GM18951 (cell line): ENCODE results near the gene TSEN15.
"Not testable (repeated sequence)": the region's sequence is repeated elsewhere in the genome, so short reads cannot be mapped to it uniquely, and the experiment has no call there.

Source experiments
- POLR2A ChIP-seq: IDR thresholded peaks from 4 replicates; pipeline ENCODE4 v1.6.1; 2011; ENCODE audit warnings: mild to moderate bottlenecking; ENCODE audit not compliant: insufficient read length, insufficient read depth; ENCODE audit errors: extremely low read depth
- in situ Hi-C: fragments of 300-500 bp; cut with MboI; formaldehyde crosslinking; loops from one replicate; pipeline ENCODE4 v1.12.0; 2022; ENCODE audit warnings: low sequenced_read_pairs, mixed read lengths, inconsistent platforms; ENCODE audit not compliant: unreplicated experiment

TSEN15 gene

GRCh38 chr1:184078564-184079249 lies 27.2 kb downstream of the TSEN15 start:
- no peak for TF ChIP-seq POLR2A
- in situ Hi-C loops, result no loop called here

- TF ChIP-seq POLR2A, result no peak
- in situ Hi-C loops, result loop anchor here (10.0 kb wide), 1 partner anchor 144 kb away; no protein-coding TSS in a partner anchor
Measured at GRCh38 chr1:184080309-184080708, 28.8 kb downstream of the TSEN15 start.

GRCh38 chr1:184082541-184083415 lies 31.2 kb downstream of the TSEN15 start:
- TF ChIP-seq POLR2A, result no peak
- in situ Hi-C loops, result loop anchor here (10.0 kb wide), 1 partner anchor 142 kb away; no protein-coding TSS in a partner anchor

- in situ Hi-C loops, result loop anchor here (10.0 kb wide), 1 partner anchor 139 kb away; no protein-coding TSS in a partner anchor
- TF ChIP-seq POLR2A, result no peak
Measured at GRCh38 chr1:184085667-184086066, 34.1 kb downstream of the TSEN15 start.

- in situ Hi-C loops, result loop anchor here (10.0 kb wide), 1 partner anchor 137 kb away; no protein-coding TSS in a partner anchor
- no peak for TF ChIP-seq POLR2A
Measured at GRCh38 chr1:184088037-184088436, 36.5 kb downstream of the TSEN15 start.

- TF ChIP-seq POLR2A, result no peak
- in situ Hi-C loops, result no loop called here
Measured at GRCh38 chr1:184093071-184093470, 41.5 kb downstream of the TSEN15 start.

GRCh38 chr1:184096005-184096404 lies 44.5 kb downstream of the TSEN15 start:
- in situ Hi-C loops, result no loop called here
- TF ChIP-seq POLR2A, result no peak

GRCh38 chr1:184096580-184096979 lies 45.0 kb downstream of the TSEN15 start:
- in situ Hi-C loops, result not testable (repeated sequence)

- TF ChIP-seq POLR2A, result no peak
- in situ Hi-C loops, result no loop called here
Measured at GRCh38 chr1:184101141-184101540, 49.6 kb downstream of the TSEN15 start.

- no peak for TF ChIP-seq POLR2A
- in situ Hi-C loops, result no loop called here
Measured at GRCh38 chr1:184101571-184101970, 50.0 kb downstream of the TSEN15 start.

GRCh38 chr1:184110272-184111204 lies 59.0 kb downstream of the TSEN15 start:
- no peak for TF ChIP-seq POLR2A
- in situ Hi-C loops, result no loop called here

- TF ChIP-seq POLR2A, result no peak
- in situ Hi-C loops, result no loop called here
Measured at GRCh38 chr1:184112176-184112948, 60.8 kb downstream of the TSEN15 start.
